Left ventricle myocardium superior (tissue), 1 donor: ENCODE measurements around the gene CDC73. TPM values are rescaled to one million over a fixed set of nuclear protein-coding genes. Genes with fewer than 3 reads are reported as not detected.

Experiments used
- ATAC-seq: fragments of 200-7000 bp; cut with Tn5 transposase; one replicate; pipeline ENCODE4 v1.9.1; 2020; ENCODE audit warnings: mild to moderate bottlenecking, moderate library complexity
- DNase-seq: peaks from one replicate; pipeline ENCODE4 v3.0.0-alpha.2; 2020
- intact Hi-C: fragments of 100-400 bp; cut with micrococcal nuclease; formaldehyde crosslinking; loops from one replicate; pipeline ENCODE4 v1.11.0; 2022
- long read RNA-seq: library from polyadenylated mRNA; unstranded; transcript quantifications from one replicate; pipeline ENCODE4 v2.0.0, GENCODE V29; 2021
- total RNA-seq: library from RNA; stranded (reverse); fragmentation: NEBNext Ultra II Directional; extraction: Animal tissue kit (Norgen Biotek cat#: 25700); gene quantifications from one replicate; pipeline ENCODE4 v1.2.1, GENCODE V29; 2021
- donor health status: DM: no; HTN: yes; CAD: no; lungs with severe emphysema.

CDC73 gene
- total RNA-seq: 59.5 TPM
- long read RNA-seq, full-length matches to known transcripts: 45 of 72 reads
- long read RNA-seq, partial matches to known transcripts: 22 of 72 reads
- long read RNA-seq, other reads (novel, unspliced or antisense): 5 of 72 reads

GRCh38 chr1:193121616-193122593, at the start of gene CDC73:
Gene CDC73 (plus strand): TSS chr1:193122031. CDS start chr1:193122201, 170 bp downstream.
- intact Hi-C loops: loop anchor here (10.0 kb wide), 1 partner anchor 317 kb away; the partner anchor contains the start of gene RGS2
- ATAC-seq (peak; percentile 98), DNase-seq (peak; percentile 99)

DNA sequence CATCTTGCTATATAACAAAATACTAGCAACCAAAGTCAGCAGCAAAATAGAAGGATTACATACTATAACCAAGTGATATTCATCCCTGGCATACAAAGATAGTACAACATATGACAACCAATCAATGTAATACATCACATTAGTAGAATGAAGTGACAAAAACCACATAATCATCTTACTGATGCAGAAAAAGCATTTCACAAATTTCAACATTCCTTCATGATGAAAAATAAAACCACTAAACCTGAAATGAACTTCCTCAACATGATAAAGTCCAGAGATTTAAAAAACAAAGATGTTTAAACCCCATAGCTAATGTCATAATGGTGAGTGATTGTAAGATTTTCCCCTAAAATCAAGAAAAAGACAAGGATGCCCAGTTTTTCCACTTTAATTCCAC, 43.8 kb upstream of the CDC73 start:
- intact Hi-C loops: no loop called here
- DNase-seq (no peak), ATAC-seq (no peak)

- ATAC-seq: no peak
- intact Hi-C loops: no loop called here
- no peak for DNase-seq
These were observed 42.6 kb upstream of the CDC73 start for GRCh38 chr1:193079187-193079586.

- intact Hi-C loops: no loop called here
- ATAC-seq: no peak
- DNase-seq: no peak
These were observed 38.3 kb upstream of the CDC73 start for GRCh38 chr1:193083365-193084088.

- no peak for ATAC-seq
- intact Hi-C loops: no loop called here
- no peak for DNase-seq
These were observed 36.6 kb upstream of the CDC73 start for GRCh38 chr1:193085263-193085662.

- ATAC-seq (no peak), DNase-seq (no peak)
- intact Hi-C loops: no loop called here
These were observed 35.5 kb upstream of the CDC73 start for GRCh38 chr1:193086342-193086741.

GRCh38 chr1:193087893-193088292, 33.9 kb upstream of the CDC73 start:
- peak; percentile 54 for ATAC-seq

DNA sequence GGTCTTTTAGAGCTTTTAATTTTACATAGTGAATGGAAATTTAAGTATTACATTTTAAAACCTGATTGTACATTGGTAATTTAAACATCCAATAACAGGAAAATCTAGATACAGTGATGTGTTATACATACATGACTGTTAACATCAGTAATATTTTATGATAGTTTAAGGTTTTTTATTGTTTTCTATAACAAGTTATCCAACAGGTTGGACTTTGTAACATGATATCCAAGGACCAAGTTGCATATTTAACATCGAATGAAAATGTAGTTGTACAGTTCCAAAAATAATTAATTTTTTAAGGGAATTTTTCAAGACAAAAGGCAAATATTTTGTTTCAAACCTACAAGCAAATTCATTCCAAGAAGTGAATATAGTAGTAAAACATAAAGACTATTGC, 31.0 kb upstream of the CDC73 start:
- no peak for ATAC-seq
- intact Hi-C loops: no loop called here
- no peak for DNase-seq

More at GRCh38 chr1:193087893-193088292, 33.9 kb upstream of the CDC73 start:
- DNase-seq: no peak
- intact Hi-C loops: no loop called here

- intact Hi-C loops: no loop called here
- no peak for DNase-seq
- ATAC-seq: no peak
These were observed 27.7 kb upstream of the CDC73 start for GRCh38 chr1:193094112-193094511.

- intact Hi-C loops: no loop called here
- no peak for ATAC-seq
These were observed 19.2 kb upstream of the CDC73 start for GRCh38 chr1:193102662-193103061.

DNA sequence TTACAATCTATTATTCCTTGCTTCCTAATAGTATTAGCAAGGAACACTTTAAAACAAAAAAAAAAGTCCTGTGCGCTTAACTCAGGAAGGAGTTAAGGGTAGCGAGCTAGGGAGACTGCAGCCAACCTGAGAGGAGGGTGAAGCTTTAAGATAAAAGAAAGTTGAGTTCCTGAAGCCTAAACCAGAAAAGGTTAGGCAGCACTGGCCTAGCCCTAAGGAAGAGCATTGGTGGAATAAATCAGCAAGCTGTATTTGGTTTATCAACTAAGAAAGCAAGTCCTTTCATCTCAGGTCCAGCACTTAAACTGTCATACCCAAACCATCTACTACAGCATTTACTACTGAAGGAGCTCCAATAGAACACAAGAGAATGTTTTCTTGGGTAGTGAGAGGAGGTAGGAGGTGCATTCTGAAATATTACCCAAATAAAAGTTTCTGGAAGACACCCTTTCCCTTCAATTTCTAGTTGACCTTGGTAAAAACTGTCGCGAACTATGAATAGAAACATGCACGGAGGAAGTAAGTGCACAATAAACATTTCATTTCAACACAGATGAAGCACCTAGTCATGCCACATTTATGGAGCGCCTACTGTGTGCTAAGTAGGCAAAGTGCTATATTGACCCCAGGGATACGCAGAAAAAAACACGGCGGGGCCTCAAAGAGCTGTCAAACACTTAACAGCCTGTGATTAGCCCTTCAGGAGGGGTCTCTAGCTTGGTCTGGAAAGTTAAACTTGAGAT, 17.9 kb upstream of the CDC73 start:
- no peak for ATAC-seq
- no peak for DNase-seq
- intact Hi-C loops: no loop called here

More at GRCh38 chr1:193102662-193103061, 19.2 kb upstream of the CDC73 start:
- DNase-seq: no peak

DNA sequence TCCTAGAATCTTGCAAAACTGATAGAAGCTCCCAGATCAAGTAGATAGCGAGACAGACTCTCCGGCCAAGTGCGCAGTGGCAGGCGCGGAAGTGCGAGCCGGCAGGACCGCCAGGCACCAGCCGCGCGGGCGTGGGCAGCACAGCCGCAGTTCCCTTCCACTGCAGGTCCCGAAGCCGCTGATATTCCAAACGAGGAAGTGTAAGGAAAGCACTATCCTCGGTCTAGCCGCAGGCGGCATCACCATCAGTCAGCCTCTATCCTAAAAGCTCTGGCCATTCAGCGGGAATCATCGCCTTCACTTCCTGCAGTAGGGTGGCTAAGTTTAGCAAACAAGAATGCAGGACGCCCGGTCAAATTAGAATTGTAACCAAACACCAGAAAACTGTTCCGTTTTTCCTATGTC, 17.3 kb upstream of the CDC73 start:
- DNase-seq: peak; percentile 69
- peak; percentile 64 for ATAC-seq
- intact Hi-C loops: no loop called here

DNA sequence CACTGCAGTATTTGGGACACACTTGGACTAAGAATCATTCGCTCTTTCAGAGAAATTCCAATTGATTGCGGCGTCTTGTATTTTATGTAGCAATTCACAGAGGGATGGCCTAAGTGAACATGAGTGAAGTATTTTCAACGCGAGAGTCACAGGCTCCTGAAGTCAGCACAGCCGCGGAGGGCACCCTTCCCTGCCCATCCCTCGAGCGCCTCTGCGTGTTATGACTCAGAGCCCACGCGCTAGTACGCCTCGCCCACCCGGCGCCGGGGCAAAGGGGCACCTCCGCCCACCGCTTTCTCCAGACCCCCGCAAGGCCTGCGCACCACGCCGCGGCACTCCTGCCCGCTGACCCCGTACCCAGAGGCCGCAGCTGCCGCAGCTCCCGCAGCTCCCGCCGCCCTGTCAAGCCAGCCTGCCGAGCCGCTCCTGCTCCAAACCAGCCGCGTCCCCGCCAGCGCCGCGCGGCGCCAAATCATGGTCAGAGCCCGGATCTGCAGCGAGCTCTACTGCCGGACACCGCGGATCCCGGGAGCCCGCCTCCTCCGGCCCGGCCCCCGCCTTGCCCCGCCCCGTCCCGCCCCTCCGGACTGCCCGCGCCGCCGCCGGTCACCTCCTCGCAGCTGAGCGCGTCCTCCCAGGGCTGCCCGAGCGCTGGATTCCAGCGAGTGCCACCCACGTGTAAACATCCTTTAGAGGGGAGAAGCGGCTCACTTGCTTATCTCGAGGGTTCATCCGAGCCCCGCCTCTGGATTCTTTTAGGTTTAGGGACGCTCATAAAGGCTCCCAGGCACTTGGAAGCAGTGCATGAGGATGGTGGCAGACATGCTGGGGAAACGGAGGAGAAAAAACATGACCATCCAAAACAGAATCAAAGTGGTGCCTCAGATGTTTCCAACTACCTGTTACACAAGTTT, 16.7 kb upstream of the CDC73 start, which contains the start of gene GLRX2:
GLRX2 (minus strand) TSS at position 508 of the 914 bp plus-strand sequence; CDS start at position 476, 32 bp downstream.
- DNase-seq: peak; percentile 93
- intact Hi-C loops: no loop called here
- peak; percentile 98 for ATAC-seq

DNA sequence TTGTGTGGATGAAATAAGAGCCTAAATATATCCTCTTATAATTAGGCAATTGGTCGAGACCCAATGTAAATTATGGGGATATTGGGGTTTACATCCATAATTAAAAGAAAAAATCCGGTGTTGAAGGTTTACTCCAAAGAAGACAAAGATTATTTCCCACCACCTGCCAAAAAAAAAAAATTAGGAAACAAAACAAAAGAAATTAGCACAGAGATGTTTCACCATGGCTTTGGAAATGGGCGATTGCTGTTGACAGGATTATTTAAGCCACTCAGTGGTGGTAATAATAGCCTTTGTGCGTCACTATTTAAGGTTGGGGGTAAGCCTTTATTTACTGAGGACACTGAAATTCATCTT, 16.0 kb upstream of the CDC73 start:
- ATAC-seq: no peak
- no peak for DNase-seq
- intact Hi-C loops: no loop called here

DNA sequence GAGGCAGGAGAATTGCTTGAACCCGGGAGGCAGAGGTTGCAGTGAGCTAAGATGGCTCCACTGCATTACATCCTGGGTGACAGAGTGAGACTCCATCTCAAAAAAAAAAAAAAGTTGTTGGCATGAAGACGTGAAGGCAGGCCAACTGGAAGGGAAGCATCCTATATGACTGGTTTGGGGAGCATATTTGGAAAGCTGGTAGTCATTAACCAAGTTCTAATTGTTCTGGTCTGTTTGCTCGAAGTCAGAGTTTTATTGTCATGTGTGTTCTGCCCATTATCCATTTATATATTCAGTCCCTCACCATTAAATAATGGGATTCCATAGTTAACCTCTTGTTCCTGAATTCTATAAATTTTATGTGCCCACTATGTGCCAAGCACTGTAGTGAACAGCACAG, 13.4 kb upstream of the CDC73 start:
- DNase-seq: no peak
- intact Hi-C loops: no loop called here

DNA sequence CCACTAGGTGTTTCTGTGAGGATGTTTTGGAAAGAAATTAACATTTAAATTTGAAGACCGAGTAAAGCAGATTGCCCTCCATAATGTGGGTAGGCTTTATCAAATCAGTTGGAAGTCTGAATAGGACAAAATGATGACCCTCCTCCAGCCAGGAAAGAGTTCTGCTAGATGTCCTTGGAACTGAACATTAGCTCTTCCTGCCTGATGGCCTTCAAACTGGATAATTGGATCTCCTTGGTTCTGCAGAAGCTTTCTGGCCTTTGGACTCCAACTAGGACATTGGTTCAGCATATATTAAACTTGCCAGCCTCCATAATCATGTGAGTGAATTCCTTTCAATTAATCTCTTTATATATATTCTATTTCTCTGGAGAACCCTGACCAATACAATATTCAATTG, 12.2 kb upstream of the CDC73 start:
- intact Hi-C loops: no loop called here
- no peak for DNase-seq
- ATAC-seq: no peak

More for the DNA sequence above, 13.4 kb upstream of the CDC73 start:
- no peak for ATAC-seq

GRCh38 chr1:193110246-193110645, 11.6 kb upstream of the CDC73 start:
- intact Hi-C loops: no loop called here
- DNase-seq: no peak
- ATAC-seq: no peak

GRCh38 chr1:193110864-193111263, 11.0 kb upstream of the CDC73 start:
- DNase-seq (no peak), ATAC-seq (no peak)
- intact Hi-C loops: no loop called here
